Caki2 (cell line): Measurements from ENCODE around the gene HTRA3. TPM values are rescaled to one million over a fixed set of nuclear protein-coding genes. Genes with fewer than 3 reads are reported as not detected.

ENCODE experiments used
- DNase-seq: peaks from one replicate; pipeline ENCODE4 v3.0.0-alpha.2; 2015; ENCODE audit warnings: low read depth
- in situ Hi-C: cut with HindIII; loops from 2 replicates; pipeline ENCODE4 v1.10.0; 2016; ENCODE audit warnings: low sequenced_read_pairs, low pct_unique_long_range_greater_than_20kb, mixed read lengths
- total RNA-seq: library from RNA; depleted of rRNA; stranded (reverse); fragments of >200 nt; shearing (Covaris generic); gene quantifications from 2 replicates; pipeline ENCODE4 v1.2.3, GENCODE V29; 2014; ENCODE audit warnings: low replicate concordance

Gene HTRA3
- total RNA-seq, 1 experiment from 2014 or later: not detected

DNA sequence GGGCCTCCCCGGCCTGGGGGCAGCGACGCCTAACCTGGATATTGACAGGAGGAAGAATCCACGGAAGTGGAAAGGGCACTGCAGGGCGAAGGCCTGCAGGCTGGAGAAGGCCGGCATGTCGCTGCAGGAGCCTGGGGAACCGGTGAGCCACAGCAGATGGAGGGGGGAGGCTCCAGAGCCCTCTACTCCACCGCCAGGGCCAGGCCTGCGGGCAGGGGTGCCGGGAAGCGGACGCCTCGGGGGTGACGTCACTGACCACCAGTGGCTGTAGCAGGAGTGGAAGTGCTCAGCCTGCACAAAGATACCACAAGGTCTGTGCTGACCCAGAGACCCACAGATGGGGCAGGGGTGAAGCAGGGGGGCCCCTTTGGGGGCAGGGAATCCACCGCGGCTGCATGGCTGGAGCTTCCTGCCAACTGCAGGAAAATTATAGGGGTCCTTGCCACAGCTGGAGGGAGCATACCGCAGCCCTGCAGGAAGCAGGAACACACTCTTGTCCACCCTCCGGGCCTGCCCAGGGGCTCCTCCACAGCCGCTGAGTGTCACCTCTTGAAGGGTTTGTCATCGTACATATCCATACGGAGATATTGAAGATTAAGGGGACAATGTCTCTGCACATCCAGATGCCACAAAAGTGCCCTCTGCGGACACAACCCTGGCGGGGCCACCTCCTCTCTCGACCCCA is 7.6 kb upstream of the HTRA3 start:
- in situ Hi-C loops: no loop called here
- DNase-seq: no peak

DNA sequence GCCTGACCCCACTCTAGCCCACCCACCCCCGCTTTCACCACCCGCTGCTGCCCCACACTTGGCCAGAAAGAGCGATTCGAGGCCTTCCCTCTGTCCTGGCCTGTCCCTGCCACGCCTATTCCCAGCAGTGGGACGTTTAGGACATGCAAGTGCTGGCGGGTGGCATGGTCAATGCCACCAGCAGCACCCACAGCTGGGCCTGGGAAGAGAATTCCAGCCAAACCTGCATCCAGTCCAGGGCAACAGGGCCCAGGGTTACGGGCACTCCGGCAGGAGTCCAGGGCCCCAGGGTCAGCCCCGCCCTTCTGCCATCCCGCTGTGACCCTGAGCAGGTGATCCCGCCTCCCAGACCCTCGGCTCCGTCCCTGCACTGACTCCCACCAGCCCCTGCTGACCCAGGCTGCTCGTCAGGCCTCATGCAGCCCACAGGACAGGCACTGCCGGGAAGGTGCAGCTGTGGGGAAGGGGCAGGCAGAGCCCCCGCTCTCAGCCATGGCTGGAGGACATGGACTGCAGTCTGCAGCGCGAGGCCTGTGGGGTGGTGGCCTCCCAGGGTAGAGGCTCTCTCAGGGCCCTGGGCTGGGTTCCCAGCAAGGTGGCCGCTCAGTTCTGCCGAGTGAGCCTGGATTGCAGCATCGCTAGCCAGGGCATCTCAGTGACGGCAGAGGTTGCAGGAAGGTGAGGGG is 6.8 kb upstream of the HTRA3 start:
- DNase-seq: no peak
- in situ Hi-C loops: no loop called here

DNA sequence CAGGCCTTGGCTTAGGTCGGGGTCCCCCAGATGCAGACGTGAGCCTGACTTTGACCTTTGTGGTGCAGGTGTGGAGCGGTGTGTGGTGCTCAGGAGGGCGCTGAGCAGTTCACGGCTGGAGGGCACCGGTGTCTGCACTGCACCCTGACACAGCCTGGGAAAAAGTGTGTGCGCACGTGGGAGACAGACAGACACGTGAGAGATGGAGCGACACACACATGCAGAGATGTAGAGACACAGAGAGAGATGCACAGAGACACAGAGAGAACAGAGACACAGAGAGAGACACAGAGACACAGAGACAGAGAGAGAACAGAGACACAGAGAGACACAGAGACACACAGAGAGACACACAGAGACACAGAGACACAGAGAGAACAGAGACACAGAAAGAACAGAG is 6.2 kb upstream of the HTRA3 start:
- no peak for DNase-seq
- in situ Hi-C loops: no loop called here

- in situ Hi-C loops: no loop called here
- no peak for DNase-seq
These were observed 5.4 kb upstream of the HTRA3 start for GRCh38 chr4:8264106-8264505.

DNA sequence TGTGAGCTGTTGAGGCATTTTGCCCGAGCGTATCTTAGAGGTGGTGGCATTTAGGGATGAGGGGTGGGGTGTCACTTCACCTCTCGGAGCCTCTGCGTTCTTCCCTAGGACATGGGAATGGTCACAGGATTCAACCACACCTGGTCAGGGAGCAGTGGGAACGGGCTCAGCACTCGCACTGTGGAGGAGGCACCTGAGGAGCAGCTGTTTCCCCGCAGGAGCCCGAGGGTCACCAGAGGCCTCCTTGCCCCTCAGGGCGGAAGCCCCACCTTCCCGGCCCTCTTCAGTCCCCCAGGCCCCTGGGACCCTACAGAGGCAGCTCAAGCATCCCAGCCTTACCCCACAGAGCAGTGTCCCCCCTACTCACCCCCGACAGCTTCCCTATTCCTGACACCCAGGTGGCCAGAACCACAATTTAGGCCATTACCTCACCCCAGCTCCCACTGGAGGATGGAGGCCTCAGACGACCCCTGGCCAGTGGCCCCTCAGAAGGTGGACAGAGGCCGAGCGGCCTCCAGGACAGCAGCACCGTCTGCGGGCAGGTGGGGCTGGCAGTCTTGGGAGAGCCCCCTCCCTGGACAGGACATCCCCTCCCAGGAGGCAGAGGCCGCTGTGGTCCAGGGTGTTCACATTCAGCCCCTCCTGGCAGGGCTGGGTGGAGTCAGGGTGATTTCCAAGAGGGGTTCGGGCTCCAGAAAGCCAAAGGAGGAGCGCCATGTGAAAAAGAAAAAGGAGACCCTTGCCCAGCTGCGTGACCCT is 4.2 kb upstream of the HTRA3 start:
- DNase-seq: no peak
- in situ Hi-C loops: no loop called here

DNA sequence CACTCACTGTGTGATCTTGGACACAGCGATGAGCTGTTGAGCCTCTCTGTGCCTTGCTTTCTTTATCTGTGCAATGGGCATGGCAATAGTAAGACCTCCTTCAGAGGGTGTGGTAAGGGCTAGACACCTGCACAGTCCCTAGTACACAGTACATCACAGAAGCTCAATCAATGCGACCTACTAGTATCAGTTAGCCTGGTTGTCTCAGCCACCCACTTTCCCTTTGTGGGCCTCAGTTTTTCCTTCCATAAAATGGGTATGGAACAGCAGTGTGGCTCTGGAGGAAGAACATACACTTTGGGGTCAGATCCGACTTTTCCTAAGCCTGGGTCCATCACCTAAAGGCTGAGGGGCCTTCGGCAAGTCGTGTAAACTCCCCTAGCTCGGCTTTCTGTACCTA is 3.5 kb upstream of the HTRA3 start:
- in situ Hi-C loops: no loop called here
- no peak for DNase-seq

DNA sequence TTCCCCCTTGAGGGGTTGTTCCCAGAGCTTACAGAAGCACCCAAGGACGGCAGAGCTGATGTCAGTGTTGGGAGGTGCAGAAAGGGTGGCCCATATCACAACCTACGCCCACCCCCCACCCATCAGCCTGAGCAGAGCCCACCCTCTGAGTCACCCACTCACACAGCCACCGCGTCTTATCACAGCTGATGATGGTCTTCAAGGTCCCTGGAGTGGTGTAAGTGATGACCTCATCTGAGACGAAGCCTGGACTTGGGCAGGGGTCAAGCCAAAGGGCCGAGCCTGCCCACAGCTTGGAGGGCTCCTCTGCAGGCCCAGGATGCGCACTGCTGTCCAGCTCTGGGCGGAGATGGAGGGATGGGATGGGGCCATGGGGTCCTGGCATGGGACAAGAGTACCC is 3.0 kb upstream of the HTRA3 start:
- no peak for DNase-seq
- in situ Hi-C loops: no loop called here

DNA sequence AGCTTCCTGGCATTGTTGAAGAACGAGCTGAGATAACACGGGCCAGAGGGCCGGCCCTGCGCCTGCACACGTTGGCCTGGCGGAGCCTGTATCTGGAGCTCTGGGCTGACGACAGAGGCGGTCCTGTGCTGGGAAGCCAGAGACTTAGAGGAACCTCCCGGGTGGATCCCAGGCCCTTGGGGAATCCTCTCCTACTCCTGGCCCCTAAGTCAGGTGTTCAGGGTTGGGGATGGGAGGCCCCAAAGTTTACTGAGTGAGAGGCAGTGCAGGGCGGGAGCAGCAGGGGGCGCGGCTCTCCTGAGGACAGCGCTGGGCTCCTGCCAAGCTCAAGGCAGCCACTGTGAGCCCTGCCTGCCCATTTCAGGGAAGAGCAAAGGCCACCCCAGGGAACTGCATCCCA is 2.5 kb upstream of the HTRA3 start:
- in situ Hi-C loops: no loop called here
- no peak for DNase-seq

- DNase-seq: no peak
- in situ Hi-C loops: no loop called here
These were observed 1.3 kb upstream of the HTRA3 start for GRCh38 chr4:8268211-8268610.

- in situ Hi-C loops: no loop called here
- DNase-seq: no peak
These were observed 536 bp upstream of the HTRA3 start for GRCh38 chr4:8268901-8269534.

DNA sequence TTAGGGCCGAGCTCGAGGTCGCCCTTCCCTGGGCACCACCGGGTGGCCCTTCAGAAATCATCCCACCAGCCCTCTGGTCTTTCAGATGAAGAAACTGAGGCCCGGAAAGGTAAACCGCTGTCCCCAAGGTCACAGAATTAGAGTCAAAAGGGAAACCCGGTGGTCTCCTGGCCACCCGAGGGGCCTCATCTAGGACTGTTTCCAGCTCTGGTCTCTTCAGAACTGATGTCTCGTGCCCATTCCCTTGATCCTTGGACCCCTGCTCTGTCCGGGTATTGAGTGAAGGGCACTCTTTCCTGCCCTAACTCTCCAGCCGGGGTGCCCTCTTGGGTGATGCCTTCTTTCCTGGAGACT is 841 bp downstream of the HTRA3 start:
- in situ Hi-C loops: no loop called here
- DNase-seq: no peak

DNA sequence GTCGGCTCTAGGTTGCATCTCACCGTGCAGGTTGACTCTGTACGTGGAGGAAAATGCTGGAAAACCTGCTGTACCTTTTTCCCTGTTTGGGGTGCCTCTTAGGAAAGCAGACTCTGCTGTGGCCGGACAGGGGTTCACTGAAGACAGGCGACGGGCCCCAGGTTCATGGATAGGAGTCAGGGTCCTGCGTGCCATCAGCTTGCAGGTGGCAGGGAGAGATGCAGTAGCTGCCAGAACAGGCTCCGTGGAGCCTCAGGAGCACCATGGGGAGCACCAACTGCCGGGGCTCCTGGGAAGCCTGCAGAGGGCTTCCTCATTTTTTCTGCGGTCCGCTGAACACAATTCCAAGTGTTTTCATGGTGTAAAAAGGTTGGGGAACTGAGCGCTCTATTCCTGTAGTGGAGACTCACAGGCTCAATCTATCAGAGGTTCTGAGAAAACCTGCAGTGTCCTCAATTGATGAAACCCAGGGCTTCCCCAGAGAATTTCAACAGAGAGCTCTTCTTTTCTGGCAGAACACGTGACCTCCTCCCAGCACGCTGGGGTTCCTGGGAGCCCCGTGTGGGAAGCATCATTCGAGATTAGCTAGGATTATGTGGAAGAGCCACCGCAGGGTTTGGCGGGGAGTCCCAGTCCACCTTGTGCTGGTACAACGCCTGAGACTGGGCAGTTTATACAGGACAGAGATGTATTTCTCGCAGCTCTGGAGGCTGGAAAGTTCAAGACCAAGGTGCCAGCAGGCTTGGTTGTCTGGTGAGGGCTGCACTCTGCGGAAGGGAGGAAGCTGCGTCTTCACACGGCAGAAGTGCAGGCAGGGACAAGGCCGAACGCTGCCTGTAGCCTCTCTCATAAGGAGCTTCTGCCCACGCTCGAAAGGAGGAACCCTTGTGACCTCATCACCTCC is 1.6 kb downstream of the HTRA3 start:
- in situ Hi-C loops: no loop called here
- no peak for DNase-seq

GRCh38 chr4:8271821-8272220 is 2.3 kb downstream of the HTRA3 start:
- DNase-seq: no peak
- in situ Hi-C loops: no loop called here

- in situ Hi-C loops: no loop called here
- DNase-seq: no peak
These were observed 3.2 kb downstream of the HTRA3 start for GRCh38 chr4:8272472-8273428.

- DNase-seq: no peak
- in situ Hi-C loops: no loop called here
These were observed 3.9 kb downstream of the HTRA3 start for GRCh38 chr4:8273450-8273849.

GRCh38 chr4:8274066-8274652 is 4.6 kb downstream of the HTRA3 start:
- DNase-seq: no peak
- in situ Hi-C loops: no loop called here
